Endothelial cell of umbilical vein (primary cell): Measurements from ENCODE around the gene FAM20B.
A peak's percentile ranks its signal among the peaks of the same experiment; 100 is the strongest.

ENCODE experiments used
- POLR2AphosphoS5 ChIP-seq: IDR thresholded peaks from 2 replicates; pipeline ENCODE4 v1.6.1; 2012; ENCODE audit warnings: low read depth, mild to moderate bottlenecking, control low read depth, low read length, moderate library complexity; ENCODE audit not compliant: insufficient read depth
- TF ChIP-seq, protein P1 (sequence below), 2 donors: IDR thresholded peaks; 1 replicate in 1 of 2; 2 replicates in 1 of 2; pipeline ENCODE4 v1.5.1; 2011; ENCODE audit warnings: low read length in 2 of 2, mild to moderate bottlenecking in 2 of 2, moderate library complexity in 2 of 2, control low read depth in 1 of 2, inconsistent platforms in 1 of 2, low read depth in 1 of 2; ENCODE audit not compliant: insufficient read depth in 1 of 2; ENCODE audit errors: extremely low read depth in 1 of 2
- TF ChIP-seq, protein P2 (sequence below): IDR thresholded peaks from 2 replicates; pipeline ENCODE4 v1.6.1; 2011; ENCODE audit not compliant: insufficient read depth, insufficient read length

DNA sequence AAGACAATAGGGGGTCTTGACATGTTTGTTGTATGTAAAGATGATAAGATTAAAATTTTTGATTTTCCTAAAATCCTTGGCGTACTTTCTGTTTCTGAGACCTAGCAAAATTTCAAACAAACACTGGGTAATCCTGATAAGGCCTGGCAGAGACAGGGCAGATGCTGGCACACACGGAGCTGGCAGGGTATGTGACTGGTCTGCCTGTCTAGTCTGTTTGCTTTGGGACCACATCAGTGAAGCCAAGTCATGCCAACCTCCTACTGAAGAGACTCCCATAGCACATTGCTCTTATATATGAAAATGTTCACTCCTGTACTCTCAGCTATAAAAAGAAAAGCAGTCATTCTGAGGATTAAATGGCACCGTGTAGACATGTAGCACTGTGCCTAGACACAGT lies 70.2 kb downstream of the FAM20B start:
- TF ChIP-seq, protein P1, sequence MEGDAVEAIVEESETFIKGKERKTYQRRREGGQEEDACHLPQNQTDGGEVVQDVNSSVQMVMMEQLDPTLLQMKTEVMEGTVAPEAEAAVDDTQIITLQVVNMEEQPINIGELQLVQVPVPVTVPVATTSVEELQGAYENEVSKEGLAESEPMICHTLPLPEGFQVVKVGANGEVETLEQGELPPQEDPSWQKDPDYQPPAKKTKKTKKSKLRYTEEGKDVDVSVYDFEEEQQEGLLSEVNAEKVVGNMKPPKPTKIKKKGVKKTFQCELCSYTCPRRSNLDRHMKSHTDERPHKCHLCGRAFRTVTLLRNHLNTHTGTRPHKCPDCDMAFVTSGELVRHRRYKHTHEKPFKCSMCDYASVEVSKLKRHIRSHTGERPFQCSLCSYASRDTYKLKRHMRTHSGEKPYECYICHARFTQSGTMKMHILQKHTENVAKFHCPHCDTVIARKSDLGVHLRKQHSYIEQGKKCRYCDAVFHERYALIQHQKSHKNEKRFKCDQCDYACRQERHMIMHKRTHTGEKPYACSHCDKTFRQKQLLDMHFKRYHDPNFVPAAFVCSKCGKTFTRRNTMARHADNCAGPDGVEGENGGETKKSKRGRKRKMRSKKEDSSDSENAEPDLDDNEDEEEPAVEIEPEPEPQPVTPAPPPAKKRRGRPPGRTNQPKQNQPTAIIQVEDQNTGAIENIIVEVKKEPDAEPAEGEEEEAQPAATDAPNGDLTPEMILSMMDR (IDR thresholded peaks at IDR 0.05; ENCODE audit: extremely low read depth in 1 of 2, insufficient read depth in 1 of 2, low read depth in 1 of 2, low read length in 2 of 2): no peak
- peak; percentile 24 for TF ChIP-seq POLR2AphosphoS5
- TF ChIP-seq, protein P2, sequence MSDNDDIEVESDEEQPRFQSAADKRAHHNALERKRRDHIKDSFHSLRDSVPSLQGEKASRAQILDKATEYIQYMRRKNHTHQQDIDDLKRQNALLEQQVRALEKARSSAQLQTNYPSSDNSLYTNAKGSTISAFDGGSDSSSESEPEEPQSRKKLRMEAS: no peak
